Hematopoietic multipotent progenitor cell treated with erythropoietin and hydrocortisone succinate and interleukin-3 and kit ligand, for 6 days (in vitro differentiated cells): Measurements from ENCODE around the gene MYL12B.

Source experiments
- DNase-seq: peaks from one replicate; pipeline ENCODE4 v3.0.0-alpha.2; 2015

The MYL12B gene

GRCh38 chr18:3236470-3236869 lies 25.5 kb upstream of the MYL12B start:
- no peak for DNase-seq

- peak; percentile 34 for DNase-seq
Observed at GRCh38 chr18:3238742-3239141, 23.2 kb upstream of the MYL12B start.

DNA sequence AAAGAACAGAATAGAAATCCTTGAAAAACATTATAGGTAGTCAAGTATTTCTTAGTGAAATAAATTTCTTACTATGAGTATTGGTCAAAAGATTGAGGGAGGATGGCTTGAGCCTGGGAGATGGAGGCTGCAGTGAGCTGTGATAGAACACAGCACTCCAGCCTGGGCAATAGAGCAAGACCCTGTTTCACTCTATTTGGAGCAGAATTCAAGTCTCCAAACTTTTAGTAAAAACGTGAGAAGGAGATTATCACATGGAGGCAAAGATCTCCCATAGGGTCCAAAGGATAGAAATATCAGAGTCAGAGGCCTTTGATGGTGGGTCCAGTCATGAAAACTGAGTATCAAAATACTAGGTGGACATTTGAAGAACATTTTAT lies 16.8 kb upstream of the MYL12B start:
- no peak for DNase-seq

GRCh38 chr18:3245853-3246634 lies 15.9 kb upstream of the MYL12B start:
- DNase-seq: peak; percentile 96

DNA sequence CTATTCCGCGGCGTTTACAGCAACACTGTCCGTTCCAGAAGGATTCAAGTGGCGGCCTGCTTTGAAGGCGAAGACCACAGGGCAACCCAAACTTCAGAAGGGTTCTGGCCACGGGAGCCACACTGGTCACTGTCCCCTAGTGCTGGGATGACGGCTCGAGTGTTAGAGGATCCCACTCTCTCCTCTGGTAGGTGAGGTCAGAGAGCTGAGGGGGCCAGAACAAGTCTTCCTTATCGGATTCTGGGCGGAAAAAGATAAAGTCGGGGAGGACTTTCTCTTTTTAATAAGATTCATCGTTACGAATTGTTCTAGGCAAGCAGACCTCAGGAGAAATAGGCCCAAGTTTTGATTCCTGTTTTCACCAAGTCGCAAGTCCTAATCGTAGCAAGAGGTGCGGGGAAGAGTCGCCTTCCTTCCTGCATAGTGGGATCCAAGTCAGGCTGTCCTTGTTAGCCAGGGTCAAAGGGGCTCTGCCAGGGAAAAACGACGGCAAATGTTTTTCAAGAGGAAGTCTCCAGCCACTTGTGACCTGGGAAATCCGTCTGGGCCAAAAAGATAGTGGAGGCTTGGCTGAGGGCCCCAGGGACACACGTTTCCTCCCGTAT lies 15.2 kb upstream of the MYL12B start:
- peak; percentile 83 for DNase-seq

DNA sequence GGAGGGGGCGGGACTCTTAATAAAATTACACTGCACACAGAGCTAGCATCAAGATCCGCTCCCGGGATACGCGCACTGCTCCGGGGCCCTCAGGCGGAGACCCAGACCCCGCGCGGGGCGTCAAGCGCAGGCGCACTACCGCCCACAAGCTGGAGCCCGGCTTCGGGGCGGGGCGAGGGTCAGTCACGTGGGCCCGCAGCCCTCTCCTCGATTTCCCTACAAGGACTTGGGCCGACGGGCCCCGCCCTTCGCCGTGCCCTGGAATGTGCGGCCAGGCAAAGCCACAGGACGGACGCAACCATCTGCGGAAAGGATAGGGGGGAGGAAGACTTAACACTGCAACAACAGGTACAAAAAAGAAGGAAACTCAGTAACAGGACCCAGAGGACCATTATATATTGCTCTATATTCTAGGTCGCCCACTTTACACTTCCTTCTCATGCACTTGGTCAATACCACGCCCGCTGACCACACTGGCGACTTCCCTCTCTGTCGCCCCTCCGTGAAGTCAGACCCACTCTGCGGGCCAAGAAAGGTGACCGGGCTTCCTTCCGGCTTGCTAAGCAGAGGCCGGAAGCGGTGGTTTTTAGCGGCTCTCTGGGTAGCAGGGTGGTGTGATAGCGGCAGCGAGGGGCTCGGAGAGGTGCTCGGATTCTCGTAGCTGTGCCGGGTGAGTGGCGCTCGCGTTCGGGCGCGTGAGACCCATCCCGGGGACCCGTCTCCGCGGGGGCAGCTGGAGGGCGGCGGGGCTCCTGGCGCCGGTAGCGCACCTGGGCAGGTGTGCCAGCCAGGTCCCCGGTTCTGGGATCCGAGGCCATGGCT lies 14.5 kb upstream of the MYL12B start, which contains the start of gene MYL12A:
Gene MYL12A (plus strand): TSS at position 562 of the 822 bp plus-strand sequence. CDS start 5,447 bp downstream, outside the sequence.
- peak; percentile 98 for DNase-seq

GRCh38 chr18:3248062-3248657 lies 13.8 kb upstream of the MYL12B start:
- DNase-seq: peak; percentile 55

GRCh38 chr18:3248658-3249359 lies 13.1 kb upstream of the MYL12B start:
- peak; percentile 84 for DNase-seq

DNA sequence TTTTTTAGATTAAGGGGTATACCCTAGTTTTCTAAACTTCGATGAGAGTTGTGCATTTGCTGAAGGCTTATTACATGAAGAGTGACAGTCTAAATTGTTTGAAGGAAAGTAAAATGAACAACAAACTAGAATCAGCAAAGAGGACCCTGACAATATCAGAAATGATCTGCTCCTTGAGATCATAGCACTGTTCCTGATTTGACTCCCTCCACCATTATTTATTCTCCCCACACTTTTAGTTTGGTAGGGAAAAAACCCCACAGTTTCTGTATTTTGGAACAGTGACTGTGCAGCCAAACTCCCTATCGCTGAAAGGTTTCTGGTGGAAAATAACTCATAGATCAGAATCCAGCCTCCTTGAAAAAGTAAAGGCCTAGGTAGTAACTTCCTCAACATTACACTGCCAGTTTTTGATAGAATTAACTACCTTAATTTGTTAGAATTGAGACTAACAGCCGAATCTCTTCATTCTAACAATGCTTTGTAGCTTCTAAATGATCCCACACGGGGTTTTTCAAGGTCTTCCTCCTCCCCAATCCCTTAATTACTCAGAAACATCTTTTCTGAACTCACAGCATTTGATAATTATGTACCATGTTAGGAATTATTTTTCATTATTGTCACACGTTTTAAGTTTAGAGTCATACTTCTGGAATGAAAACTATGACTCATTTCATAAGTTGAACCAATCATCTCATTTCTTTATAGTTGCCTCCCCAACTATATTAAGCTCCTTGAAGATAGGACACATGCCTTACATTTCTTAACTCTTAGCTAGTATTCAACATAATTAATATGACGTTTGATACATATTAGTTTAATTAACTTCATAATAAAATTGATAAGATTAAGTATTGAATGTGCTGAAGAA lies 11.5 kb upstream of the MYL12B start:
- no peak for DNase-seq

DNA sequence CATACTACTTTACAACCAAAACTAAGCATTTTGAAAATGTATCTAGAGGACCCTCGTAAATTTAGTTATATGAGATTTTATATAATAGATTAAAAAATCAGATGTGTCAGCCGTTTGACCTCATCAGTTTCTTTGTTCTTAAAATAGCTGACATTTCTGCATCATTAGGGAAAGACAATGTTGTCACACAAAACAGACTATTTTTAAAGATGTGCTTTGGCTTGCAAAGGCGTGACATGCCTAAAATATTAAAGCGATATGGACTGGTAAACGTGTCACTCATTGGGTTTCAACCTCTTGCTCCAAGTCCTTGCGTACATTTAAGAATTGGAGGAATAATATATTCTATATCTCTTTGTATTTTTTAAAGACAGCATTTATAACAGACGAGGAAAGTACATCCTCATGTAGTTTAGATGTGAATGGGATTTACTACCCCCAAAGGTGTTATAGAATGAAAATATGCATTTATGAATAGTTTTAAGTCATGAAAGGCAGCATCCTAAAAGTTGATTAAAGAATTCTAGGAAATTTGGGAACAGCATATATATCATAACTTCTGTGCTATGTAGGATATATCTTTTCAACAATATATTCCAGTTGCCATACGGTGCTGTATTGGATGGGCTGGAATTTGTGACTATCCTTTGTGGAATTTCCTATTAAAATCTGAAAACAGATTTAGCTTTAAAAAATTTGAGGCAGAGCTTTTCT lies 10.5 kb upstream of the MYL12B start:
- DNase-seq: no peak

DNA sequence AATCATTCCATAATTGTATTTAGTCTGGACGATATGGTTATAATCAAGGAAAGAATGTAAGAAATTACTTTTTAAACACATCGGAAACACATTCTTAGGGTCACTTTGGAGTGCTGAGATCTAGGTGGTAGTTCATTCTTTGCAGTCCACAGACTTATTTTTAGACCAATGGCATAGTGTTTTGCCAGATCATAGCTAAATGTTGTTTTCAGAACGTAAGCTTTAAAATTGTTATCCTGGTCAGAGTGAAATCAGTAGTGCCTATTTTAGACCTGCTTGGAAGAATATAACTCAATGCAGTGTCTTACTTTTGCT lies 10.0 kb upstream of the MYL12B start:
- no peak for DNase-seq

- no peak for DNase-seq
Observed at GRCh38 chr18:3252843-3253242, 9.1 kb upstream of the MYL12B start.

GRCh38 chr18:3254725-3255124 lies 7.2 kb upstream of the MYL12B start:
- DNase-seq: no peak

- DNase-seq: no peak
Observed at GRCh38 chr18:3255611-3256165, 6.2 kb upstream of the MYL12B start.

DNA sequence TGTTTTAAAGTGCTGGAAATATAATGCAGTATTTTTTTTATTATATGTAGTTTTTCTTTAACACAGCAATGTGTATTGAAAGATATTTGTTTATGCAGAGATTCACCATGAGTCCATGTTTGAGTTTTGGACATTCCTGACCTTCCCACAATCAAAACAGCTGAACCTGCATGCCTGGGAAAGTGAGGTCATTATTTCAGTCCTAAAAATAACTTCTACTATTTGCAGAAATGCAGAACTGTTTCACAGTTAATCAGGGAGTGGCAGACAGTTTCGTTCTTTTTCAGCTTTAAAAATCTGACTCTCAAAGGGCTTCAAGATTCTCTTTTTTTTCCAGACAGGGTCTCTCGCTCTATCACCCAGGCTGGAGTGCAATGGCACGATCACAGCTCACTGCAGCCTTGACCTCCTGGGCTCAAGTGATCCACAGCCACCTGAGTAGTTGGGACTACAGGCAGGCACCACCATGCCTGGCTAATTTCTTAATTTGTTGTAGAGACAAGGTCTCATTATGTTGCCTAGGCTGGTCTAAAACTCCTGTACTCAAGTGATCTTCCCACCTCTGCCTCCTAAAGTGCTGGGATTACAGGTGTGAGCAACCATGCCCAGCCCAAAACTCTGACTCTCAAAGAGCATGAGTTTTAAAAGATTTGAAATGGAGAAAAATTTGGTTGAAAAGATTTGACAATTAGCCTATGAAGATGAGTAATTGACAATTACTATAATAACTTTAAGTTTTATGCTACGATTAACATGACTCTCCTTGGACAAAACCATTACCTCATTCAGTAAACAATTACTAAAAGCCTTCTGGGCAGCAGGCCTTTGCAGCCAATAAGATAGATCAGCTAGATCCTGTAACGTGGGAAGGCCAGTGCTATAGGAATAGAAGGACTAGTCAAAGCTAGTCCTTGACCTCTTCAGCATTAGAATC lies 5.0 kb upstream of the MYL12B start:
- DNase-seq: no peak

GRCh38 chr18:3257627-3258120 lies 4.3 kb upstream of the MYL12B start:
- no peak for DNase-seq

DNA sequence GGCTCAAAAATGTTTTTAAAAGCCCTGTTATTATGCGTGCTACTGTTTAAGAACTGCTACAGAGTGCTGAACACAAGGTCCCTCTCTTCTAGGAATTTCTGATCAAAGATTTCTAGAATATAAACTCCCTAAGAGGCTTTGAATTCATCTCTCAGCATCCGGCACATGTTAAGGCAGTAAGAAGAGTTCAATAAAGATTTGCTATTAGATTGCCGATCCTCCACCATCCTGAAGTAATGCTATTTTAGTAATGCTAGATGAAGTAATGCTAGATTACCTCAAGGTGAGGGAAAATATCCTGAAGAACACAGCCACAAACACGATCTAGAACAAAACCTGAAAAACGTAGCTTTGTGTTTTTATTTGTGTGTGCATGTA lies 949 bp upstream of the MYL12B start:
- DNase-seq: peak; percentile 50

DNA sequence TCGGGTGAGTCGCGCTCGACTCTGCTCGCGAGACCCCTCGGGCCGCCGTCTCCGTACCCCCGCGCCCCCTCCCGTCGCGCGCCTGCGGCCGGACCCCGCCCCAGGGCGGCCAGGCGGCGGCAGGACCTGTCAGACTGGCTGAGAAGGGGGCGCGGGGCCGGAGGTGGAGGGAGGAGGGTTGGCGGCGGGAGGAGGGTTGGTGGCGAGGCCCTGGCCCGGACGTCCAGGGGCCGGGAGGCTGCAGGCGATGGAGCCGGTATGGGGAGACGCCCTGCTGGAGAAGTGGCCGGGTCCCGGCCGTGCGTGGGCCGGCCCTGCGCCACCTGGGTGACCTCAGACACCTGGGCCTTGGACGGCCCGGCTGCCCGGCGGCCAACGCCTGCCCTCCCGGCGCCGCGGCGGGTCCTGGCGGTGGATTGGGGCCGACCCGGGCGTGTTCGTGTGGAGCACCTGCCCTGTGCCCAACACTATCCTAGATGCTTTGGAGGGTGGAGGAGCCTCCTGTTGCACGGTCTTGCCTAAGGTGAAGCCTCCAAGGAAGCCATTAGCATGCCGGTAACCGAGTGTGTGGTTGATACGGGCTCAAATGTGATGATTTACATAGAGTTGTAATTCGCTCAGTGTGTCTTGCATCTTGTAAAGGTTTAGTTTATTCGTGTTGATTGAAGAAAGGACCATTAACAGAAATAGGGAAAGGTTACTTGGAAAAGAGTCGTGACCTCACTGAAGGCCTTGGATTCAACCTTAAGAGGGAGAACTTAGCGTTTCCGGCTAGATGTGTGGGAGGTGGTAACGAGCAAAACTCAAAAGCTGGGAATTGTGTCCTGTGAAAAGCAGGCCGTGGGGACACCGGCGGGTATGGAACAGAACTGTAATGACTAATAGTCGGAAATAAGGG lies 550 bp downstream of the MYL12B start:
- DNase-seq: peak; percentile 48
